GM21447 (cell line): Measurements from ENCODE around the gene ANKS1B.
A peak's percentile ranks its signal among the peaks of the same experiment; 100 is the strongest.
"Not testable (repeated sequence)": the region's sequence is repeated elsewhere in the genome, so short reads cannot be mapped to it uniquely, and the experiment has no call there.

Experiments used
- ATAC-seq: cut with Tn5 transposase; IDR thresholded peaks from one replicate; pipeline ENCODE4 v1.9.1; 2021; ENCODE audit not compliant: unreplicated experiment

ANKS1B gene

DNA sequence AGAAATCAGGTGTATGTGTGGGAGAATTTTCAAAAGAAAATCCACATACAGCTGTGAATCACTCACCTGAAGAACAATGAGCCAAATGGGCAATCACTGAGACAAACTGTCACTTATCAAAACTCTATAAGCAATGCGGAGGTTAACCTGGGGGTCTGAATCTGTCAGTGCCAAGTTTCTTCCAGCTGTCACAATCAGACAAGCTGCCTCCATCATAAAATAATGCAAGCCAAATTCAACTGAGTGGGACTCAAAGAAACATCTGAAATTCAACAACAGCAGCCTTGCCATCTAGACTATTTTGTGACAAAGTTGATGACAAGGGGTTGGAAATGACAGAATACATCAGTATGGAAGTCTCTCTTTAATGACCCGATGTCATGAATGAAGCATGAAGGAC is 276.9 kb downstream of the ANKS1B start:
- no peak for ATAC-seq

DNA sequence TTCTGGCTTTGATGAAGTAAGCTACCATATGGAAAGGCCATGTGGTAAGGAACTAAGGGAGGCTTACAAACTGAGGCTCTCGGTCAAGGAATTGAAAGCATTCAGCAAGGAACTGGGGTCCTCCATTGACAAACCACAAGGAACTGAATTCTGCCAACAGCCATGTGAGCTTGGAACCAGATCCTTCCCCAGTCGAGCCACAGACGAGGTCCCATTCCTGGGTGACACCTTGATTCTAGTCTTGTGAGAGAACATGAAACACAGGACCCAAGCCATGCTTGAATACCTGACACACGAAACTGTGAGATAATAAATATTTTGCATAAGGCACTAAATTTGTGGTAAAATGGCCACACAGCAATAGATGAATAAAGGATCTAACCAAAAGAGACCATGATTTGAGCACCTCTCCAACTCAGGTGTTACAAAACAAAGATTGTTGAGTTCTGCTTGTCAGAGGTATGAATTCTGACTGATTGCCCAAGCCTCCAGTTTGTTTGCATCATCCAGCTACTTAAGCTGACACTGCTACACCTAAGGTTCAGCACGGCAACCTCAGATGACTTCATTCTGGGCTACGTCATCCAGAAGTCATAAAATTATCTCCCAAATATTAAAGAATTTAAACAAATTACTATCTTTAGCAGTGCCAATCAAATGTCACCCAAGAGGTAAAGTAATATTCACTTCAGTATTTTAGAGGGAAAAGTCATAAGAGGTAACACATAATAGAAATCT is 277.8 kb downstream of the ANKS1B start:
- ATAC-seq = no peak

DNA sequence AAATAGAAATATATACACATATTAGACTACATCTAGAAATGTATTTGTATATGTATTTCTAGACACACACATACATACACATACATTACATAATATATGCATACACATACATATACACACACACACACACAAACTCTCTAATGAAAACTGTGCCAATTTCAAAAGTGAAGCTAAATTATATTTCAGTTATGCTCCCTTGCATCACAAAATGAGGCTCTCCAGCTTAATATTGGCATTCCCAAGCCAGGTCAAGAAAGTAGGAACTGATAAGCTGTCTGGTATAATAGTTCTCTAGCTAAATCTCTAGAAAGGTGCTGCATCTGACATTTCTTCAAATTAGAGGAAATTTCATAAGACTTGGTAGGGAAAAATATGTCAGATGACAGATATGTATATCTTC is 280.3 kb downstream of the ANKS1B start:
- ATAC-seq = no peak

DNA sequence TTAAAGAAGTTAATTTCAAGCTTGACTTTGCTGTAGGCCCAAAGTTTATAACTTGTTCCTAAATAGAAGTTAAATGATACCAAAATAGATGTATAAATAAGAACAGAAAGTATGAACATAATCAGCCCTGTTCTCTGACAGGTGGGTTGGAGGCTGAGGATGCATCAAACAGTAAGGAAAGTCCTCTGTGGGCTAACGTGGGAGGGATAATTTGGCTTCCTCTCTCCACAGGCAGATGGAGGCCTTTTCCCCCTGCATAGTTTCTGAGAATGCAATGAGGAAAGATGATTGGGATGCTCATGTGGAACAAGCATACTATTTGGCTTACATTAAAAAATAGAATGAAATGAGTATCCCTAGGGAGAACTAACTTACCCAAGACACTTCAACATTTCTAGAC is 280.7 kb downstream of the ANKS1B start:
- ATAC-seq = no peak

DNA sequence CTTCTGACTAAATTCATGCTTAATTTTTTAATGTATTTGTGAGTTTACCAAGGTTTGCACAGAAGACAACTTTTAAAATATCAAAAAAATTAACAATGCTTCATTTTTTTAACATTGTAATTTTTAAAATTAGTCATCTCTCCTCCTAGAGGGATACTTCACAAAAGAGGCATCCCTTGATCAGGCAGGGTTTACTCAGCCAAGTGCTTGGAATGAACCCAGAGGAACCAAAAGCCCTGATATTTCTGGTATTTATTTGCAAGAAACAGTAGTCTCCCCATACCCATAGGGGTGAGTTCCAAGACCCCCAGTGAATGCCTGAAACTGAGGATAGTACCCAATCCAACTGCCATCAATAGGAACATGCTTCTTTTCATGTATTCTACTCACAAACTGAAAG is 284.7 kb downstream of the ANKS1B start:
- no peak for ATAC-seq

DNA sequence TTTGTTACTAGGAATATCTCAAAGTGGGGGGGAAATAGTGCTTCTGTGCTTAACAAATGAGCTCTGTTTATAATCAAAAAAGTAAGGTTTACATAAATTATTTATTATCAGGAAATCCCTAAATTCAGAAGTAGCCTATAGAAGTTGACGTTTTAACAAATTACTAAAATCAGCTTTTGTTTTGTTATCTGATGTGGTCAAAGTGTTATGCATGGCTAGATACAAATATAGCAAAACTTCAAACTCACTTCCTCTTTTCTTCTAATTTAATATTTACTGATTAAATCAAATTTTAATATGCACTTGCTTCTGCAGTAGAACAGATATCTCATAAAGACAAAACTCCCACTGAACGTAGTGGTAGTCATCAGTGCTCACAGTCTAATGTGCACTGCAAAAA is 289.7 kb downstream of the ANKS1B start:
- no peak for ATAC-seq

DNA sequence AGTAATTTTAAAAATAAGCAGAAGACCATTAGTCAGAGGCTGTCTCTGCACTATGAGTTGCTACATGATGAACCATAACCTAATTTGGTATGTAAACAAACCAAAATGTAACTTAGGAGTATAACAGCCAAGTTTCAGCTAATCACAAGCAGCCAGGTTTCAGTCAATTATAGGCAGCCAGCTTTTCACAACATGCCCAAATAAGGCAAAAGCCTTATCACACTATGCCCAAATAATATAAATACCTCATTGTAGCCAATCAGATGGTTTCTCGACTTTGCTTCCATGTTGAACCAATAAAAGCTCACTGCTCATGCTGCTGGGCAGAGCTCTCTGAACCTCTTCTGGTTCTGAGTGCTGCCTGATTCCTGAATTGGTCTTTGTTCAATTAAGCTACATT is 298.6 kb downstream of the ANKS1B start:
- ATAC-seq = no peak

DNA sequence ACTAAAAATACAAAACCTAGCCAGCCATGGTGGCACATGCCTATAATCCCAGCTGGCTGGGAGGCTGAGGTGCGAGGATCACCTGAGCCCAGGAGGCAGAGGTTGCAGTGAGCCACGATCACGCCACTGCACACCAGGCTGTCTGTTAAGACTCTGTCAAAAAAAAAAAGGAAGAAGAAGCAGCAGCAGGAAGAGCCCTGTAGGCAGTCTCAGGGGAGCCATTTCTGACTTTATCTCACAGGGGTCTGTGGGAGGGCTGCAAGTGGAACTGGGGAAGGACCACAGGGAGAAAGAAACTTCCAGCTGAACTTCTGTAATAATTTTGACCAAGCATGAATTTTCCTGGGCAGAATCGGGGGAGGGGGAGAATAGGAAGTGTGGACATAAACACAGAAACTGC is 304.5 kb downstream of the ANKS1B start:
- no peak for ATAC-seq

DNA sequence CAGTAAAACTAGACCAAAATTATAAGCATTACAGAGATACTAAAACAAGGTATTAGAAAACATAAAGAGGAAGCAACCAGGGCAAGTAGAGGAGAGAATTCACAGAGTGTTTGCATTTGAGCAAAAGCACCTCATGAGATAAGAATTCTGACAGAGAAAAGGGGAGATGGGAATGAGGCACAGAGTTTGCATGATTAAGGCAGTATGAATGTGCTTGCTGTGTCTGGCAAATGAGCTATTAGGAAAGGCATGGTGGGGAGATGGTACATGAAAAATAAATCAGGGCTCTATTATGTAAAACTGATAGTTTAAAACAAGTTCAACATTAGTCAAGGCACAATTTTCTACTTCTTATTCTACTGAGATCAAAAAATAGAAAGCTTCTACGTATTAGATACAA is 314.1 kb downstream of the ANKS1B start:
- ATAC-seq = no peak

DNA sequence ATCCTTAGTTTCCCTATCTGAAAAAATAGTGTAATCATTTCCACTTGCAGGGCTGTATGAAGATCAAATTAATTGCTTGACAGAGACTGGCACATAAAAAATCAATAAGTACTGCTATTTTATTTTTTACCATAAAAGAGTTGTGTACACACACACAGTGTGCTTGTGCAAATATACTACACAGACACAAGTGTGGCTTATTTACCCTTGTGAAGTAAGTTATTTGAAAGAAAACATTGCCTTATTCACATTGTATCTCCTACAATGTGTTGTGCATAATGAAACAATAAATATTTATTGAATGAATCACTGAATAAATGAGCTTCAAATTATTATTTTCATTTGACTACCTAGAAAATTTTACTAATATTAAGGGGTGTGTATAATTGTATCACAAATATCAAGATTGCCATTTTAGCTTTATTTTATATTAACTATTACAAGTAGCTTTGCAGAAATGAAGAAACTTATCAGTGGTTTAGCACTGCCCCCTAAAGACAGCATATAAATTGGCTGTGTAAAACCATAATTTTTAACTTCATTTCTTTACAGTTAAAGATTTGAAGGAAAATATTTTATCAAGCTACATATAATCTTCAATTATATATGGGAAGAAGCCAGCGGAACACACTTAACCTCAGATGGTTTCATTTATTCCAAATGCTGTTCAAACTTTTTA is 325.9 kb downstream of the ANKS1B start:
- ATAC-seq = no peak

DNA sequence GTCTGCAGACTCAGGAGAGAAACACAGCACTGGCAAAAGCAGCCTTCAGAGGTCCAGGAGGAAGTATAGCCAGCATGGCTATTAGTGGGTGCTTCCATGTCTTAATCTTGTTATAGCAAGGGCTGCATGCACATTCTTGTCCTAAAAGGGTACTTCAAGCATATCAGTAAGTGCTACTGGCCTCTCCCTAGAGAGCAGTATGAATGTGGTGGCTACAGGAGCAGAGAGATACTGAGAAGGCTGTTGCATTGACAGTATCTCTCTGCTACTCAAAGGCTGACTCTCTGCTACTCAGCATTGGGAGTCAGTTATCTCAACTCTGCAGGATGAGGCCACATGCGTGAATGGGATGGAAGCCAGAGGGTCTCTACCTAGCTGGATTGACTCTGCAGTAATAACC is 335.2 kb downstream of the ANKS1B start:
- ATAC-seq = no peak

DNA sequence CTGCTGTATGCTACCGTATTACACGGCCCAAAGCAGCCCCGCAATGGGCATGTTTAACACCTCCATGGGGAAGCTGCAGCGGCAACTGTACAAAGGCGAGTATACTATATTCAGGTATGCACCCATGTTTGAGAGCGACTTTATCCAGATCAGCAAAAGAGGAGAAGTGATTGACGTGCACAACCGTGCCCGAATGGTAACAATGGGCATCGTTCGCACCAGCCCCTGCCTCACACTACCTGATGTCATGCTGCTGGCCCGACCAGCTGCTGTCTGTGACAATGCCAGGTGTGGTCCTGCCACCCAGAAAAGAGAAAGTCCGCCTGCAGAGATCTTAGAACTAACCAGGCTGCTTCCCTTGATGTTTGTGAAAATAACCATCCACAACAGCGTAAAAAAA is 336.6 kb downstream of the ANKS1B start:
- no peak for ATAC-seq

DNA sequence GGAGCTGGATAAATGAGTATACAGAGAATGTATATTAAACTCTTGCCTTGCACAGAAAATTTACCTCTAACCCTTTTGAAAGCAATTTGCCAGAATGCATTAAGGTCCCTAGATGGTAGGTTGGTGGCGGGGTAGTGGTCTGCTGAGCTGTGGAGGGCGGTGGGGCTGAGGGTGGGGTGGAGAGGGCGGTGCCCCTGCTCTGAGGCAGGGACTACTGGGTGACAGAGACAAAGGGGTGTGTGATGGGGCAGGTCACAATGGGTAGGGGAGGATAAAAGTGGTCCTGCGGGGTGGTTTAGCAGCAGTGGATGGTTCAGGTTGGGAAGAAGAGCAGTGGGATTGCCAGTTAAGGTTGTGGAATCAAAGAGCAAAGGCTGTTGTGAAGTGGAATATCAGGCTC is 337.3 kb downstream of the ANKS1B start, which contains the start of gene GARIN6:
TSS of gene GARIN6 (plus strand) at position 301 of the 400 bp plus-strand sequence. CDS start 422 bp downstream, outside the sequence.
- ATAC-seq = no peak

DNA sequence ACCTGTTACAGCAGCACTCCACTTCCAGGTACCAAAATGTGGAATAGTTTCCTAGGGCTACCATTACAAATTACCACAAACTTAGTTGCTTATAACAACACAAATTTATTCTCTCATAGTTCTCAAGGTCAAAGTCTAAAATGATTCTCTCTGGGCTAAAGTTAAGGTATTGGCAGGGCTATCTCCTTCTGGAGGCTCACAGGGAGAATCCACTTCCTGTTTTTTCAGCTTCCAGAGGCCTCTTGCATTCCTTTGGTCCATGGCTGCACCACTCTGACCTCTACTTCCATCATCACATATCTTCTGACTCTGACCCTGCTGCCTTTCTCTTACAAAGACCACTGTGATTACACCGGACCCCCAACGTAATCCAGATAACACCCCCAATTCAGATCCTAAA is 340.1 kb downstream of the ANKS1B start:
- ATAC-seq = no peak

DNA sequence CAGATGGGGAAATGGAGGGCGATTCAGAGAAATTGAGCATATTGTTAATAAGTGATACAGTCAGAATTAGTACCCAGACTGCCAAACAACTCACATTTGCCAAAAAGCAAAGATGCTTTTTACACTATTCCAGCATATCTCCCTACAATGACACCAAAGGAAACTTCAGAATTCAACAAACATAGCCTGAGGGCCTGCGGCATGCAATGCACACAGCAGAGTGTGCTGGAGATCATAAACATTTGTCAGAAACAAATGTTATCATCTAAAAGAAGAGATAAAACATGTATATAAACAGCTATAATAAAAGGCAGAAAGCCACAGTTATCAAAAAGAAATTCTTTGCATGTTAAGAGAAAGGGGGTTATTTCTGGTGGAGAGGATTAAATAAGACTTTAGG is 357.3 kb downstream of the ANKS1B start:
- no peak for ATAC-seq

DNA sequence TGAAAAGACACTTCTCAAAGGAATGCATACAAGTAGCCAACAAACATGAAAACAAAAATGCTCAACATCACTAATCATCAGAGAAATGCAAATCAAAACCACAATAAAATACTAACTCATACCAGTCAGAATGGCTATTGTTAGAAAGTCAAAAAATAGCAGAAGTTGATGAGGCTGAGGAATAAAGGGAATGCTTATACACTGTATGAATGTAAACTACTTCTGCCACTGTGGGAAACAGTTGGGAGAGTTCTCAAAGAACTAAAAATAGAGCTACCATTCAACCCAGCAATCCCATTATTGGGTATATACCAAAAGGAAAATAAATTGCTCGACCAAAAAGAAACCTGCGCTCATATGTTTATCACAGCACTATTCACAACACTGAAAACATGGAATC is 360.1 kb downstream of the ANKS1B start:
- not testable (repeated sequence) for ATAC-seq

DNA sequence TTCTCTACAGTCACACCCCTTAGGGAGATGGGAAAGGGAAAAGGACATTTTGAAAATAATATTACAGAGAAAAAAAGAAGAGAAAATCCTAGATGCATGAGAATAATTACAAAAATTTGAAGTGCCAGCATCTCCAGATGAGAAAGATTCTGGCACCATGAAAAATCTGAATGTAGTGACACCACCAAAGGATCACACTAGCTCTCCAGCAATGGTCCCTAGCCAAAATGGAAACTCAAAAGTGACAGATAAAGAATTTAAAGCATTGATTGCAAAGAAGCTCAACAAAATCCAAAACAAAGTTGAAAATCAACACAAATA is 364.6 kb downstream of the ANKS1B start:
- ATAC-seq = no peak

DNA sequence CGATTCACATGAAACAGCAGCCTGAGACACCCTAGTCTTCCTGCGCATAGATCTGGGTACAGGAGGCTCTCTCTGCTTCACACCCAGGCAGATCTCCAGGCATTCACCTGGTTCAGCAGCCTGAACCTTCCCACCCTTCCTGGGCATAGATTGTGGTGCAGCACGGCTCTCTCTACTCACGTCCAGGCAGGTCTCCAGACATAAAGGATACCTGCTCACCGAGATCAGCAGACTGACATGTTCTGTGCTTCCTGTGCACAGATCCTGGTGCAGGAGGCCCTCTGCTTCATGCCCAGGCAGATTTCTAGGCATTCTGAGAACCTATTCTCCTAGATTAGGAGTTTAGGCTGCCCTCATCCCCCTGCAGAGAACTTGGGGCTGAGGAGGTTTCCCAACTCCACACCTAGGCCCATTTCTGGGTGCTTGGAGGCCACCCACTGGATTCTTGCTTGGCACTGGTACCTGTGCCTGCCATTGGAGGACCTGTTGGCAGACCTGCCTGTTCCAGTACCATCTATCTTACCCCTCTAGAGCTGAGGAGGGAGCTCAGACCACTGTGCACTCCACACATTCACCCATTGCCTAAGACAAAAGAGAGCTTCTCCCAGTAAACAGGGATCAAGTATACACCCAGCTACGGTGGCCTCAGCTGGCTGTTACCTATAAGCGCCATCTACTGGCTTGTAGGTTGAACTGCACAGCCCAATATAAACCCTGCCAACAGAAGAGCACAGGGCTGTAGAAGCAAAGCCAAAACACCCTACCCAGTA is 365.2 kb downstream of the ANKS1B start:
- ATAC-seq = peak; percentile 96

DNA sequence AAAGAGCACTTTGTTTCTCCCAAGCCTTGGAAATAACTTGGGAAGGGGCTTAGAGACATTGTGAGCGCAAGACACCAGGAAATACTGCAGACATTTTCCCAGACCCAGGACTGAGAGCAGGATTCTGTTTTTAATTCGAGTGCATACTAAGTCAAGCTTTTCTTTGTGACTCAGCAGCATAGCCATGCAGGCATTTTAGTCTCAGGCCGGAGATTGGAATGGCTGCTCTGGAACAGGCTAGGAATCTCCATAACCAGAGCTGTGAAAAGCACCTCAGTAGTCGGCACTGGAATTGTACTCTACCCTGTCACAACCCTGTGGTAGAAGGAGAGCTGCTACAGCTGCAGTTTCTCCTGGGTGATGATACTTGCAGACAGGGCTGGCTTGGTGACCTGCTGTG is 366.1 kb downstream of the ANKS1B start:
- no peak for ATAC-seq

DNA sequence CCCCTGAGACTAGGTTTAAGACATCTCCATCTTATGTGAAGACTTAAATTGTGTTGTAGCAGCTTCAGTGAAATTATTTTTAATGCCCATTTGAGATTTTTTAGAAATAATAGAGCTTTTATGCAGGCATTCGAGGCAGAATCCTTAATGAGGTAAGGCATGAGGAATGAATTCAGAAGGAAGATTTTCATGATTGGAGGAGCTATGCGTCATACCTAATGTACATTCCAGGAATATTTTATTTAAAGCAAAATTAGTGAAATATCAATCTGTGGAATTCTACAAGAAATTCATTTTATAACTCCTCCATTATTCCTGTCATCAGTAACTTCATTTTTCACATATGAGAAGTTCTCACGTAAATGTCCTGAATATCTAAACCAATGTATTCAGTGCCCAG is 373.1 kb downstream of the ANKS1B start:
- ATAC-seq = no peak

DNA sequence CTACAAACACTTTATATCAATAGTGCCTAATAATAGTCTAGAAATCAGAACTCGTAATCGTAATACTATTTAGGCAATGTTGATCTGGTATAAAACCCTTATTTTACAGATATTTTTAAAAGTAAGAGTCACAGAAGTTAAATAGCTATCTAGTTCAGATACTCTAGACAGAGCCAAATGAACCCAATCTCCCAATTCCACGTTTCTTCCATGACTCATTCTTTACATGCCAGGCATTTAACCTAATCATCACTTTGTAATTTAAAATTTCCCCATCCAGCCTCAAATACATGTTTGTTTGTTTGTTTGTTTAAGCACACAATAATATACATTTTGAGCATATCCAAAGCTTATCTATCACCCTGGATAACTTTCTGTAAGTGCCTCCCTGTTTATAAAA is 373.6 kb downstream of the ANKS1B start:
- ATAC-seq = no peak
